Loucy (cell line): Measurements from ENCODE around the gene GRB10.

Experiments
- EZH2phosphoT487 ChIP-seq: fragments of 200-600 bp; IDR thresholded peaks from 2 replicates; pipeline ENCODE4 v1.6.1; 2018; ENCODE audit warnings: antibody characterized with exemption, mild to moderate bottlenecking, moderate library complexity, borderline replicate concordance
- TF ChIP-seq, protein P1 (sequence below): fragments of 200-600 bp; sonication (generic); conservative IDR thresholded peaks from 2 replicates; pipeline ENCODE4 v1.5.1; 2014; ENCODE audit warnings: mild to moderate bottlenecking, antibody characterized with exemption, low read length

GRCh38 chr7:50608196-50608906 is 174.3 kb downstream of the GRB10 start:
- TF ChIP-seq, protein P1, sequence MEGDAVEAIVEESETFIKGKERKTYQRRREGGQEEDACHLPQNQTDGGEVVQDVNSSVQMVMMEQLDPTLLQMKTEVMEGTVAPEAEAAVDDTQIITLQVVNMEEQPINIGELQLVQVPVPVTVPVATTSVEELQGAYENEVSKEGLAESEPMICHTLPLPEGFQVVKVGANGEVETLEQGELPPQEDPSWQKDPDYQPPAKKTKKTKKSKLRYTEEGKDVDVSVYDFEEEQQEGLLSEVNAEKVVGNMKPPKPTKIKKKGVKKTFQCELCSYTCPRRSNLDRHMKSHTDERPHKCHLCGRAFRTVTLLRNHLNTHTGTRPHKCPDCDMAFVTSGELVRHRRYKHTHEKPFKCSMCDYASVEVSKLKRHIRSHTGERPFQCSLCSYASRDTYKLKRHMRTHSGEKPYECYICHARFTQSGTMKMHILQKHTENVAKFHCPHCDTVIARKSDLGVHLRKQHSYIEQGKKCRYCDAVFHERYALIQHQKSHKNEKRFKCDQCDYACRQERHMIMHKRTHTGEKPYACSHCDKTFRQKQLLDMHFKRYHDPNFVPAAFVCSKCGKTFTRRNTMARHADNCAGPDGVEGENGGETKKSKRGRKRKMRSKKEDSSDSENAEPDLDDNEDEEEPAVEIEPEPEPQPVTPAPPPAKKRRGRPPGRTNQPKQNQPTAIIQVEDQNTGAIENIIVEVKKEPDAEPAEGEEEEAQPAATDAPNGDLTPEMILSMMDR: no peak
- no peak for TF ChIP-seq EZH2phosphoT487
